Measurements from ENCODE around the gene OR51G2. TPM values are rescaled to one million over a fixed set of nuclear protein-coding genes. Genes with fewer than 3 reads are reported as not detected.
"Not testable (repeated sequence)": the region's sequence is repeated elsewhere in the genome, so short reads cannot be mapped to it uniquely, and the experiment has no call there.

OR51G2 gene
- polyA plus RNA-seq, 1 donor (not counting 4 experiments of a cell fraction or from before 2014, with no cell fraction given) = not detected

DNA sequence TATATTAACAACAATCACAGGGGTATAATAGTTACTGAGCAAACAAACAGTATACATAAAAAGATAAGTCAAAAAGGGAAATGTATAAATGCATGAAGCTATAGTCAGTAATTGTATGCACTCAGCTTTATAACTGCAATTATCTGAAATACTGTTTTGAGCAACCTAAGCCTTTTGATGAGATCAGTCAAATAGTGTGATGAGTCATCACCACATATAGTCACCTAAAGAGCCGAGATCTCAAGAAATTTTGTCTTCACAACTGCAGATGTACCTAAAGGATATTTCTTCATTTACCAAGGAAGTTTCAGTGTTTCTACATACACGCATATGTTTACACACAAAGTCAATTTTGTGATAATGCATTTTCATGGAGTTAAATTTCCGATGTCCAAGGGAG lies 41.7 kb upstream of the OR51G2 start:
- no peaks in the 10 kb centered on the region for H3K36me3 ChIP-seq (ENCODE audit: control insufficient read depth in 2 of 2, extremely low read depth in 1 of 2, insufficient read depth in 2 of 2, low read length in 2 of 2)
- H3K4me1 ChIP-seq (ENCODE audit: control insufficient read depth, extremely low read depth, insufficient read depth, low read length) = no peaks in the 10 kb centered on the region
- H3K4me3 ChIP-seq (ENCODE audit: control insufficient read depth in 2 of 3, extremely low read depth in 1 of 3, insufficient read depth in 2 of 3, low read depth in 1 of 3, low read length in 3 of 3) = no peak overlapping the region
- no peaks in the 10 kb centered on the region for H3K79me2 ChIP-seq (ENCODE audit: control insufficient read depth, insufficient read depth, low read length)
- TF ChIP-seq, protein P1, sequence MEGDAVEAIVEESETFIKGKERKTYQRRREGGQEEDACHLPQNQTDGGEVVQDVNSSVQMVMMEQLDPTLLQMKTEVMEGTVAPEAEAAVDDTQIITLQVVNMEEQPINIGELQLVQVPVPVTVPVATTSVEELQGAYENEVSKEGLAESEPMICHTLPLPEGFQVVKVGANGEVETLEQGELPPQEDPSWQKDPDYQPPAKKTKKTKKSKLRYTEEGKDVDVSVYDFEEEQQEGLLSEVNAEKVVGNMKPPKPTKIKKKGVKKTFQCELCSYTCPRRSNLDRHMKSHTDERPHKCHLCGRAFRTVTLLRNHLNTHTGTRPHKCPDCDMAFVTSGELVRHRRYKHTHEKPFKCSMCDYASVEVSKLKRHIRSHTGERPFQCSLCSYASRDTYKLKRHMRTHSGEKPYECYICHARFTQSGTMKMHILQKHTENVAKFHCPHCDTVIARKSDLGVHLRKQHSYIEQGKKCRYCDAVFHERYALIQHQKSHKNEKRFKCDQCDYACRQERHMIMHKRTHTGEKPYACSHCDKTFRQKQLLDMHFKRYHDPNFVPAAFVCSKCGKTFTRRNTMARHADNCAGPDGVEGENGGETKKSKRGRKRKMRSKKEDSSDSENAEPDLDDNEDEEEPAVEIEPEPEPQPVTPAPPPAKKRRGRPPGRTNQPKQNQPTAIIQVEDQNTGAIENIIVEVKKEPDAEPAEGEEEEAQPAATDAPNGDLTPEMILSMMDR (optimal IDR thresholded peaks at IDR 0.05 in 1 of 3, IDR thresholded peaks at IDR 0.05 in 1 of 3, conservative IDR thresholded peaks at IDR 0.05 in 1 of 3; ENCODE audit: extremely low read depth in 1 of 3, insufficient read depth in 2 of 3, low read length in 3 of 3) = no peak
- no peak for TF ChIP-seq EZH2 (IDR thresholded peaks at IDR 0.05; ENCODE audit: low read length)
- H3K4me2 ChIP-seq (ENCODE audit: control insufficient read depth, extremely low read depth, insufficient read depth, low read depth, low read length) = no peak overlapping the region
- dilution Hi-C loops (cut with MboI; ENCODE audit: extremely low pct_ligation_motif_present, low sequenced_read_pairs) = no loop called here
- no peak overlapping the region for H2AFZ ChIP-seq (ENCODE audit: control insufficient read depth, low read length)
- no peak overlapping the region for H3K27ac ChIP-seq (ENCODE audit: control insufficient read depth, insufficient read depth, low read length)
- no peaks in the 10 kb centered on the region for H3K9me3 ChIP-seq (ENCODE audit: control insufficient read depth, low read depth, low read length)
- no peak for FAIRE-seq
- no peaks in the 10 kb centered on the region for H3K27me3 ChIP-seq (ENCODE audit: control insufficient read depth, extremely low read depth, insufficient read depth, low read length)
- no peak overlapping the region for H3K9ac ChIP-seq (ENCODE audit: control insufficient read depth, extremely low read depth, insufficient read depth, low read length)
- no peak for DNase-seq (ENCODE audit: low read depth, low spot score)
- no peaks in the 10 kb centered on the region for H4K20me1 ChIP-seq (ENCODE audit: control insufficient read depth, extremely low read depth, insufficient read depth, low read length)
- no peaks in the 10 kb centered on the region for H3K9me1 ChIP-seq (ENCODE audit: control insufficient read depth, extremely low read depth, insufficient read depth, low read length)

DNA sequence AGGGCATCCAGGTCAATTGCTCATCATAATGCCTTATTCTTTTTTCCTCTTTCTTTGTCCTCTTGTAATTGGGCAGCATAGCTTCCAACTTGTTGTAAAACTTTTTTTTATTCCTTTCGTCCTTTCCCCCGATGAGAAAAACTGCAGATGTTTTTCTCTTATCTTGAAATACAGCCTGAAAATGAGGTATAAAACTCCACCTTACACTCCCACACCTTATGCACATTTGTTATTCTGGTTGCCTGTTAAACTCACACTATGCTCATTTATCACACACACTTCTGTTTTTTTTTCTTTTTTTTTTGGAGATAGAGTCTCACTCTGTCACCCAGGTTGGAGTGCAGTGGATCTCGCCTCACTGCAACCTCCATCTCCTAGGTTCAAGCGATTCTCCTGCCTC lies 38.2 kb upstream of the OR51G2 start:
- H3K4me3 ChIP-seq (ENCODE audit: control insufficient read depth in 2 of 3, extremely low read depth in 1 of 3, insufficient read depth in 2 of 3, low read depth in 1 of 3, low read length in 3 of 3) = no peak overlapping the region
- no peak for TF ChIP-seq EZH2 (IDR thresholded peaks at IDR 0.05; ENCODE audit: low read length)
- TF ChIP-seq, protein P1 (optimal IDR thresholded peaks at IDR 0.05 in 1 of 3, IDR thresholded peaks at IDR 0.05 in 1 of 3, conservative IDR thresholded peaks at IDR 0.05 in 1 of 3; ENCODE audit: extremely low read depth in 1 of 3, insufficient read depth in 2 of 3, low read length in 3 of 3) = no peak
- no peaks in the 10 kb centered on the region for H3K9me3 ChIP-seq (ENCODE audit: control insufficient read depth, low read depth, low read length)
- FAIRE-seq = no peak
- H3K9me1 ChIP-seq (ENCODE audit: control insufficient read depth, extremely low read depth, insufficient read depth, low read length) = no peaks in the 10 kb centered on the region
- no peak overlapping the region for H3K9ac ChIP-seq (ENCODE audit: control insufficient read depth, extremely low read depth, insufficient read depth, low read length)
- H3K27ac ChIP-seq (ENCODE audit: control insufficient read depth, insufficient read depth, low read length) = no peak overlapping the region
- no peaks in the 10 kb centered on the region for H3K79me2 ChIP-seq (ENCODE audit: control insufficient read depth, insufficient read depth, low read length)
- no peak overlapping the region for H3K4me2 ChIP-seq (ENCODE audit: control insufficient read depth, extremely low read depth, insufficient read depth, low read depth, low read length)
- H2AFZ ChIP-seq (ENCODE audit: control insufficient read depth, low read length) = no peak overlapping the region
- H3K36me3 ChIP-seq (ENCODE audit: control insufficient read depth in 2 of 2, extremely low read depth in 1 of 2, insufficient read depth in 2 of 2, low read length in 2 of 2) = no peaks in the 10 kb centered on the region
- dilution Hi-C loops (cut with MboI; ENCODE audit: extremely low pct_ligation_motif_present, low sequenced_read_pairs) = no loop called here
- no peak for DNase-seq (ENCODE audit: low read depth, low spot score)
- H3K4me1 ChIP-seq (ENCODE audit: control insufficient read depth, extremely low read depth, insufficient read depth, low read length) = no peaks in the 10 kb centered on the region
- H3K27me3 ChIP-seq (ENCODE audit: control insufficient read depth, extremely low read depth, insufficient read depth, low read length) = no peaks in the 10 kb centered on the region
- no peaks in the 10 kb centered on the region for H4K20me1 ChIP-seq (ENCODE audit: control insufficient read depth, extremely low read depth, insufficient read depth, low read length)

DNA sequence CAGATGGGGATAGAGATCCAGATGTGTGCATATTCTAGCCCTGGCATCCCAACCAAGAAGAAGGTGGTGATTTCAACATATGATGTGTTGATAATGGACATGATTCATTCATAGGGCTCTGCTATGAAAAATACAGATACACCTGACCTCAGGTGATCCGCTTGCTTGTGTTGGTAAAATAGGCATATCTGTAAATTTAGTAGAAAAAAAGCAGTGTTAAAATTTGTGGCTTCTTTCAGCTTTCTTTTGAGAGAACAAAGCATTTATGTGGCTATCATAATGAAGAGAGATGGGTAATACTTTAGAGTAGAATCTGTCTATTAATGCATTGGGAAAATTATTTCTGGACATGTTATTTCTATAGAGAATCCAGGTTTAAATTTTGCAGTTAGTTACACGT lies 36.5 kb upstream of the OR51G2 start, which contains the start of gene OR51A2:
TSS of gene OR51A2 (minus strand) at position 101 of the 400 bp plus-strand sequence. CDS start at position 101, 0 bp downstream.
- not testable (repeated sequence) for H4K20me1 ChIP-seq (ENCODE audit: control insufficient read depth, extremely low read depth, insufficient read depth, low read length)

More for the DNA sequence above, 36.5 kb upstream of the OR51G2 start, which contains the start of gene OR51A2:
- H3K9me1 ChIP-seq (ENCODE audit: control insufficient read depth, extremely low read depth, insufficient read depth, low read length); H3K4me2 ChIP-seq (ENCODE audit: control insufficient read depth, extremely low read depth, insufficient read depth, low read depth, low read length); H3K27ac ChIP-seq (ENCODE audit: control insufficient read depth, insufficient read depth, low read length); H3K9ac ChIP-seq (ENCODE audit: control insufficient read depth, extremely low read depth, insufficient read depth, low read length); H3K36me3 ChIP-seq (ENCODE audit: control insufficient read depth in 2 of 2, extremely low read depth in 1 of 2, insufficient read depth in 2 of 2, low read length in 2 of 2); H3K4me1 ChIP-seq (ENCODE audit: control insufficient read depth, extremely low read depth, insufficient read depth, low read length); FAIRE-seq; H3K79me2 ChIP-seq (ENCODE audit: control insufficient read depth, insufficient read depth, low read length); H3K27me3 ChIP-seq (ENCODE audit: control insufficient read depth, extremely low read depth, insufficient read depth, low read length); H2AFZ ChIP-seq (ENCODE audit: control insufficient read depth, low read length); dilution Hi-C loops (cut with MboI; ENCODE audit: extremely low pct_ligation_motif_present, low sequenced_read_pairs); H3K4me3 ChIP-seq (ENCODE audit: control insufficient read depth in 2 of 3, extremely low read depth in 1 of 3, insufficient read depth in 2 of 3, low read depth in 1 of 3, low read length in 3 of 3); DNase-seq (ENCODE audit: low read depth, low spot score); H3K9me3 ChIP-seq (ENCODE audit: control insufficient read depth, low read depth, low read length): not testable (repeated sequence)
